ENCODE data around the gene CYP4V2. TPM values are rescaled to one million over a fixed set of nuclear protein-coding genes. Genes with fewer than 3 reads are reported as not detected.

Gene CYP4V2
- total and polyA plus RNA-seq, 2 experiments from 2014 or later = 1.5 to 3.1 TPM

- no peak overlapping the region for H3K27ac Mint-ChIP-seq
- H3K4me3 Mint-ChIP-seq = no peak overlapping the region
- TF ChIP-seq JUNB (IDR thresholded peaks at IDR 0.05; ENCODE audit: unreplicated experiment) (no peak), ZNF114 (CRISPR knock-in tag; IDR thresholded peaks at IDR 0.05) (no peak), ETS1 (IDR thresholded peaks at IDR 0.05) (no peak), ZNF462 (CRISPR knock-in tag; IDR thresholded peaks at IDR 0.05) (no peak), NANOG (IDR thresholded peaks at IDR 0.05; ENCODE audit: borderline replicate concordance) (no peak), POLR2AphosphoS5 (IDR thresholded peaks at IDR 0.05; ENCODE audit: low read depth) (no peak), REST (IDR thresholded peaks at IDR 0.05; ENCODE audit: unreplicated experiment) (no peak), CREB1 (CRISPR knock-in tag; IDR thresholded peaks at IDR 0.05; ENCODE audit: low read depth) (no peak), EZH2 (IDR thresholded peaks at IDR 0.05; ENCODE audit: low read depth, unreplicated experiment) (no peak), CTCF (conservative IDR thresholded peaks at IDR 0.05; ENCODE audit: low read depth in 2 of 2) (no peak), EZH2phosphoT487 (IDR thresholded peaks at IDR 0.05; ENCODE audit: unreplicated experiment) (no peak), STAT1 (IDR thresholded peaks at IDR 0.05; ENCODE audit: unreplicated experiment) (no peak), ZNF331 (CRISPR knock-in tag; IDR thresholded peaks at IDR 0.05; ENCODE audit: low read depth) (no peak)
- no peaks in the 10 kb centered on the region for H3K36me3 ChIP-seq (ENCODE audit: insufficient read depth)
- no peak for DNase-seq (ENCODE audit: low spot score)
- H3K4me1 Mint-ChIP-seq = peaks cover 35% of the 10 kb centered on the region
- peaks cover 5% of the 10 kb centered on the region; the same call in 1 of the 3 replicates for H3K36me3 Mint-ChIP-seq (ENCODE audit: low read depth)
- H3K9me2 ChIP-seq (ENCODE audit: insufficient read depth) = no peaks in the 10 kb centered on the region
- no peak overlapping the region for H3K4me2 ChIP-seq
- H3K4me1 ChIP-seq (ENCODE audit: insufficient read depth) = peaks cover 35% of the 10 kb centered on the region
- no peaks in the 10 kb centered on the region for H4K20me1 ChIP-seq (replicated peaks; ENCODE audit: insufficient read depth)
- H3K27me3 ChIP-seq (ENCODE audit: insufficient read depth) = peaks cover 34% of the 10 kb centered on the region
- H2AFZ ChIP-seq = no peak overlapping the region
- no peaks in the 10 kb centered on the region for H3K79me2 ChIP-seq (replicated peaks; ENCODE audit: insufficient read depth)
- no peaks in the 10 kb centered on the region for H3K9me3 Mint-ChIP-seq
- no peak overlapping the region for H3K27ac ChIP-seq (ENCODE audit: low read depth)
- peaks cover 19% of the 10 kb centered on the region for H3K27me3 Mint-ChIP-seq (ENCODE audit: insufficient read depth, low read depth, poor library complexity)
- H3F3A ChIP-seq (replicated peaks; ENCODE audit: low read depth) = peaks cover 7% of the 10 kb centered on the region; the same call in 1 of the 2 replicates
- ATAC-seq = no peak
- no peak overlapping the region for H3K4me3 ChIP-seq
Measured at GRCh38 chr4:186148336-186148975, 42.9 kb upstream of the CYP4V2 start.
